Mesendoderm (in vitro differentiated cells): ENCODE measurements around the gene TCIRG1.

Experiments
- DNase-seq: peaks from one replicate; pipeline ENCODE4 v3.0.0; 2013
- H2AK5ac ChIP-seq: 2 replicates; pipeline ENCODE4 v1.6.1; 2013; ENCODE audit warnings: low read length, inconsistent platforms
- H2BK120ac ChIP-seq: 2 replicates; pipeline ENCODE4 v1.6.1; 2013; ENCODE audit warnings: low read depth, mild to moderate bottlenecking, low read length, moderate library complexity, mixed read lengths
- H2BK15ac ChIP-seq: replicated peaks from 2 replicates; pipeline ENCODE4 v1.6.1; 2013; ENCODE audit warnings: low read depth, mild to moderate bottlenecking, moderate library complexity
- H2BK5ac ChIP-seq: 2 replicates; pipeline ENCODE4 v1.6.1; 2013; ENCODE audit warnings: low read length, inconsistent platforms
- H3K18ac ChIP-seq: 2 replicates; pipeline ENCODE4 v1.6.1; 2013; ENCODE audit warnings: mild to moderate bottlenecking, low read length, mixed read lengths
- H3K23ac ChIP-seq: one replicate; pipeline ENCODE4 v1.6.1; 2013; ENCODE audit warnings: low read length
- H3K27ac ChIP-seq: 2 replicates; pipeline ENCODE4 v1.5.1; 2013; ENCODE audit warnings: low read depth, mild to moderate bottlenecking, inconsistent platforms, low read length, moderate library complexity
- H3K27me3 ChIP-seq: 2 replicates; pipeline ENCODE4 v1.6.1; 2013; ENCODE audit warnings: low read length, control low read depth, mild to moderate bottlenecking, inconsistent platforms; ENCODE audit not compliant: insufficient read depth, poor library complexity
- H3K36me3 ChIP-seq: 2 replicates; pipeline ENCODE4 v1.6.1; 2013; ENCODE audit warnings: low read length, inconsistent platforms; ENCODE audit not compliant: control insufficient read depth, insufficient read depth
- H3K4ac ChIP-seq: one replicate; pipeline ENCODE4 v1.6.1; 2013; ENCODE audit warnings: low read depth, mild to moderate bottlenecking, low read length, moderate library complexity
- H3K4me1 ChIP-seq: 2 replicates; pipeline ENCODE4 v1.6.1; 2013; ENCODE audit warnings: low read depth, low read length, inconsistent platforms; ENCODE audit not compliant: control insufficient read depth
- H3K4me2 ChIP-seq: 2 replicates; pipeline ENCODE4 v1.6.1; 2013; ENCODE audit warnings: low read length
- H3K4me3 ChIP-seq: 2 replicates; pipeline ENCODE4 v1.5.1; 2013; ENCODE audit warnings: mild to moderate bottlenecking, low read length
- H3K56ac ChIP-seq: one replicate; pipeline ENCODE4 v1.6.1; 2013; ENCODE audit warnings: low read length
- H3K79me1 ChIP-seq: 2 replicates; pipeline ENCODE4 v1.6.1; 2013; ENCODE audit warnings: low read length, inconsistent platforms
- H3K79me2 ChIP-seq: 2 replicates; pipeline ENCODE4 v1.6.1; 2013; ENCODE audit warnings: mild to moderate bottlenecking, low read length; ENCODE audit not compliant: control insufficient read depth, insufficient read depth
- H3K9ac ChIP-seq: 2 replicates; pipeline ENCODE4 v1.6.1; 2013; ENCODE audit warnings: low read length, inconsistent platforms
- H4K5ac ChIP-seq: one replicate; pipeline ENCODE4 v1.6.1; 2013; ENCODE audit warnings: low read length
- H4K8ac ChIP-seq: one replicate; pipeline ENCODE4 v1.6.1; 2013; ENCODE audit warnings: low read depth, mild to moderate bottlenecking, control low read depth, low read length, moderate library complexity
- WGBS: extraction: QIAGEN DNeasy Blood & Tissue Kit; methylation state at CpG from one replicate; pipeline ENCODE4 v1.1.7; 2013; ENCODE audit warnings: low lambda C conversion rate, missing lambda C conversion rate; ENCODE audit not compliant: insufficient coverage; ENCODE audit errors: extremely low coverage; 5-methylcytosine and 5-hydroxymethylcytosine counted together

The TCIRG1 gene

DNA sequence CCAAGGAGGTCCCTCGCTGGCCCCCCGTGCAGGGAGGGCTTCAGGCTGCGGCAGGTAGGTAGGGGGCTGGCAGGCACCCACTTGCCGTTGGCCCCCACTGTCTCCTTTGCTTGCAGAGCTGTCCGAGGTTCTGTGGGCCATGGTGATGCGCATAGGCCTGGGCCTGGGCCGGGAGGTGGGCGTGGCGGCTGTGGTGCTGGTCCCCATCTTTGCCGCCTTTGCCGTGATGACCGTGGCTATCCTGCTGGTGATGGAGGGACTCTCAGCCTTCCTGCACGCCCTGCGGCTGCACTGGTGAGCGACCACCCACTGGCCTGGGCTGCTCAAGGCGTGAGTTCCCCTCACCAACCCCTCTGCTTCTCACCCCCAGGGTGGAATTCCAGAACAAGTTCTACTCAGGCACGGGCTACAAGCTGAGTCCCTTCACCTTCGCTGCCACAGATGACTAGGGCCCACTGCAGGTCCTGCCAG lies 11.6 kb downstream of the TCIRG1 start:
- no peak overlapping the region for H3K4me2 ChIP-seq
- no peak overlapping the region for H2BK120ac ChIP-seq
- H4K5ac ChIP-seq = no peak overlapping the region
- H3K79me1 ChIP-seq = no peaks in the 10 kb centered on the region
- no CpG with 5 or more reads among the region's 18 CpGs for WGBS
- H3K27ac ChIP-seq = no peak overlapping the region
- H3K36me3 ChIP-seq = peaks cover 3% of the 10 kb centered on the region
- no peak overlapping the region for H2AK5ac ChIP-seq
- H3K9ac ChIP-seq = no peak overlapping the region
- H3K23ac ChIP-seq = no peak overlapping the region
- no peaks in the 10 kb centered on the region for H3K27me3 ChIP-seq
- H3K4me3 ChIP-seq = no peak overlapping the region
- no peaks in the 10 kb centered on the region for H3K79me2 ChIP-seq
- H2BK15ac ChIP-seq = no peak overlapping the region
- no peak overlapping the region for H3K18ac ChIP-seq
- H3K4me1 ChIP-seq = no peaks in the 10 kb centered on the region
- no peak overlapping the region for H3K4ac ChIP-seq
- no peak for DNase-seq
- no peak overlapping the region for H4K8ac ChIP-seq
- no peak overlapping the region for H3K56ac ChIP-seq
- no peak overlapping the region for H2BK5ac ChIP-seq

DNA sequence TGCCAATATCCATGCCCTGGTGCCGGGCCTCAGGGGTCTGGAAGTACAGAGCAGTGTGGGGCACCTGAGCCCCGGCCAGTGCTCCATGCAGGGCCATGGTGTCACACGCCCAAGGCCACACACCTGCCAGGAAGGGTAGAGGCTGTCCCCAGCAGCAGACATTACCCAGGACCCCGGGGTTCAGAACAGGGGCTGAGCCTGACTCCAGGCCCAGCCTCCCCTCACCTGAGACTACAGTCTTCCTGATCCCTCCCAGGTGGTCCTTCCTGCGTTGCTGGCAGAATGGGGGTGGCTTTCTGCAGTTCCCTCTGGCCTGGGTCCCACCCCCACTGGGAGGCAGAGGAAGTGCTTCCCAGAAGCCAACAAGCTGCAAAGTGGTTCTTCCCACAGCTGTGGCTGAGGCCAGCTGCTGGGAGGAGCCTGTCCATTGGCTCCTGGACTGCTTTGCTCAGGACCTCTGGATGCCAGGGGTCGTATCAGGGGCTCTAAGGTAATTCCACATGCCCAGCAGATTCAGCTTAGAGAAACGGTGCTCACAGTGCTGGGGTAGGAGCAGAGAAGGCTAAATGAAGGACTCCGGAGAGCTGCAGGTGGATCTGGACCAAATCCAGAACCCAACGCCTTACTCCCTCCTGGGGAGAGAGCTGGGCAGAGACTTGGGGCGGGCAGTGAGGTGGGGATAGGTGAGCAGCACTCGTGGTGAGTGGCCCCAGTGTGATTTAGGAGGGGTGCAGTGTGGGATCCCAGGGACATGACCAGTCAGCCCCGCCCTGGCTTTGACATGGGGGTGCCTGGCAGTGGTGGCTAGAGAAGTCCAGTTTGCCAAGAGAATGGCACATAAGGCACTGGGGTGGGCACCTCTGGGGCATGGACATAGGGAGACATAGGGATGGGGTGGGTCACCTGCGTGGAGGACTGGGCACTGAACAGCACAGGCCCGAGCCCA lies 12.6 kb downstream of the TCIRG1 start:
- DNase-seq = peak; percentile 23
- H4K5ac ChIP-seq = no peak overlapping the region
- no peaks in the 10 kb centered on the region for H3K79me2 ChIP-seq
- no peak overlapping the region for H3K23ac ChIP-seq
- no peak overlapping the region for H2BK120ac ChIP-seq
- no CpG with 5 or more reads among the region's 14 CpGs for WGBS
- H2BK15ac ChIP-seq = no peak overlapping the region
- no peak overlapping the region for H3K9ac ChIP-seq
- H3K27ac ChIP-seq = no peak overlapping the region
- no peak overlapping the region for H3K4me2 ChIP-seq
- H4K8ac ChIP-seq = no peak overlapping the region
- H3K79me1 ChIP-seq = no peaks in the 10 kb centered on the region
- H3K18ac ChIP-seq = no peak overlapping the region
- no peak overlapping the region for H2BK5ac ChIP-seq
- H3K27me3 ChIP-seq = no peaks in the 10 kb centered on the region
- H3K4ac ChIP-seq = no peak overlapping the region
- H2AK5ac ChIP-seq = no peak overlapping the region
- peaks cover 4% of the 10 kb centered on the region for H3K36me3 ChIP-seq
- H3K4me1 ChIP-seq = no peaks in the 10 kb centered on the region
- H3K56ac ChIP-seq = no peak overlapping the region
- no peak overlapping the region for H3K4me3 ChIP-seq

DNA sequence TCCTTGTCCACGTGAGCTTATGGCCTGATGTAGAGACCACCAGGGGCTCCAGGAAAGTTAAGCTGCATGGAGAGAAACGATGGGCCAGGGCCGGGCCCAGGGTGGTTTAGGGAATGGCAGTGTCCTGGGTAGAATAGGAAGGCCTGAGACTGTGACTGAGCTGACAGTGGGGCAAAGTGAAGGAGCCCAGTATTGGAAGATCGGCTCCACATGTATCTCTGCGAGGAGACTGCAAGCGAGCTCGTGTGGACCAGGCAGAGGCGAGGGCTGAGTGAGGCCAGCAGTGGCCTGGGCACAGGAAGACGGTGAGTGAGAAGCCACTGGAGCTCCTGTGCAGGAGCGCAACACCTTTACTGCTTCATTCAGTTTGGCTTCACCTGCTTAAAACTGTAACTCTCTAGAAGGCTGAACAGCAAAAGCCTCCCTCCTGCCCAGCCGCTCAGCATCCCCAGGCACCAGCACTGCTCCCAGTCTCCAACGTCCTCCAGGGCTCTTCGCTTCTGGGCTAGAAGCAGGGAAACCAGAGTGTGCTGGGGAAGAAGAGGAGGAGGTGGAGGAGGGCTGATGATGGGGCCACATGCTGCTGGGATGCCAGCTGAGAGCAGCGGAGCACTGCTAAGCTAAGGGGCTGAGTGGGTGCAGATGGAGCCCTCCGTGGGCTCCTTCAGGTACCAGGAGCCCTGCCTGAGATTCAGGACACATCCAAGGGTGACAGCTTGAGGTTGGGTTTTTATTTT lies 13.5 kb downstream of the TCIRG1 start:
- H3K79me2 ChIP-seq = no peaks in the 10 kb centered on the region
- no peak overlapping the region for H3K18ac ChIP-seq
- no peak overlapping the region for H3K4me2 ChIP-seq
- no peak overlapping the region for H3K4ac ChIP-seq
- no peak overlapping the region for H2BK15ac ChIP-seq
- H4K8ac ChIP-seq = no peak overlapping the region
- no peak overlapping the region for H2BK120ac ChIP-seq
- WGBS = no CpG with 5 or more reads among the region's 15 CpGs
- peaks cover 4% of the 10 kb centered on the region for H3K36me3 ChIP-seq
- H2AK5ac ChIP-seq = no peak overlapping the region
- H3K4me1 ChIP-seq = no peaks in the 10 kb centered on the region
- no peak overlapping the region for H2BK5ac ChIP-seq
- no peak overlapping the region for H3K4me3 ChIP-seq
- H4K5ac ChIP-seq = no peak overlapping the region
- H3K56ac ChIP-seq = no peak overlapping the region
- H3K27ac ChIP-seq = no peak overlapping the region
- no peaks in the 10 kb centered on the region for H3K27me3 ChIP-seq
- H3K9ac ChIP-seq = no peak overlapping the region
- DNase-seq = no peak
- no peaks in the 10 kb centered on the region for H3K79me1 ChIP-seq
- H3K23ac ChIP-seq = no peak overlapping the region

GRCh38 chr11:68053117-68053516 lies 14.3 kb downstream of the TCIRG1 start:
- peak; percentile 26 for DNase-seq
- WGBS = no CpG with 5 or more reads among the region's 9 CpGs
- H3K36me3 ChIP-seq = peaks cover 4% of the 10 kb centered on the region

GRCh38 chr11:68053981-68054812 lies 15.4 kb downstream of the TCIRG1 start:
- H4K5ac ChIP-seq = no peak overlapping the region
- no peaks in the 10 kb centered on the region for H3K4me1 ChIP-seq
- H2BK15ac ChIP-seq = no peak overlapping the region
- H3K4me2 ChIP-seq = no peak overlapping the region
- H3K4me3 ChIP-seq = no peak overlapping the region
- no peak overlapping the region for H3K27ac ChIP-seq
- H3K18ac ChIP-seq = no peak overlapping the region
- no peak overlapping the region for H2BK5ac ChIP-seq
- no peak overlapping the region for H3K4ac ChIP-seq
- H4K8ac ChIP-seq = no peak overlapping the region
- H3K9ac ChIP-seq = no peak overlapping the region
- no peak overlapping the region for H3K56ac ChIP-seq
- H2AK5ac ChIP-seq = no peak overlapping the region
- no peak overlapping the region for H2BK120ac ChIP-seq
- H3K79me2 ChIP-seq = no peaks in the 10 kb centered on the region
- WGBS = no CpG with 5 or more reads among the region's 11 CpGs
- peaks cover 4% of the 10 kb centered on the region for H3K36me3 ChIP-seq
- no peak for DNase-seq
- H3K27me3 ChIP-seq = no peaks in the 10 kb centered on the region
- no peaks in the 10 kb centered on the region for H3K79me1 ChIP-seq
- H3K23ac ChIP-seq = no peak overlapping the region

More at GRCh38 chr11:68053117-68053516, 14.3 kb downstream of the TCIRG1 start:
- Histone ChIP-seq H3K4me3 (no peak overlapping the region), H3K4me2 (no peak overlapping the region), H3K18ac (no peak overlapping the region), H2BK15ac (no peak overlapping the region), H3K4ac (no peak overlapping the region), H3K79me2 (no peaks in the 10 kb centered on the region), H2AK5ac (no peak overlapping the region), H3K56ac (no peak overlapping the region), H2BK120ac (no peak overlapping the region), H3K23ac (no peak overlapping the region), H4K8ac (no peak overlapping the region), H3K27ac (no peak overlapping the region), H3K79me1 (no peaks in the 10 kb centered on the region), H4K5ac (no peak overlapping the region), H2BK5ac (no peak overlapping the region), H3K4me1 (no peaks in the 10 kb centered on the region), H3K27me3 (no peaks in the 10 kb centered on the region), H3K9ac (no peak overlapping the region)
